H9 (cell line): ENCODE measurements around the gene SMIM20. TPM values are rescaled to one million over a fixed set of nuclear protein-coding genes. Genes with fewer than 3 reads are reported as not detected.

Source experiments
- DNase-seq: peaks from one replicate; pipeline ENCODE4 v3.0.0-alpha.2; 2017
- H2AFZ ChIP-seq: one replicate; pipeline ENCODE4 v1.6.1; 2013; ENCODE audit warnings: mild to moderate bottlenecking, low read length, control low read depth, moderate library complexity
- H2AK5ac ChIP-seq: 2 replicates; pipeline ENCODE4 v1.6.1; 2013; ENCODE audit warnings: low read length, control low read depth, mixed read lengths; ENCODE audit not compliant: insufficient read length
- H2BK120ac ChIP-seq: one replicate; pipeline ENCODE4 v1.6.1; 2013; ENCODE audit warnings: low read depth, mild to moderate bottlenecking, low read length, control low read depth, inconsistent platforms; ENCODE audit not compliant: poor library complexity, severe bottlenecking
- H2BK12ac ChIP-seq: 2 replicates; pipeline ENCODE4 v1.6.1; 2013; ENCODE audit warnings: low read length, control low read depth, mixed read lengths, low read depth; ENCODE audit not compliant: insufficient read length
- H2BK15ac ChIP-seq: 2 replicates; pipeline ENCODE4 v1.6.1; 2013; ENCODE audit warnings: low read depth, low read length, control low read depth
- H2BK20ac ChIP-seq: one replicate; pipeline ENCODE4 v1.6.1; 2013; ENCODE audit warnings: low read depth, mild to moderate bottlenecking, low read length, control low read depth, inconsistent platforms; ENCODE audit not compliant: poor library complexity, severe bottlenecking
- H2BK5ac ChIP-seq: 2 replicates; pipeline ENCODE4 v1.6.1; 2013; ENCODE audit warnings: low read length, control low read depth, mixed read lengths; ENCODE audit not compliant: insufficient read length
- H3K14ac ChIP-seq: 2 replicates; pipeline ENCODE4 v1.6.1; 2013; ENCODE audit warnings: low read length, control low read depth; ENCODE audit not compliant: insufficient read depth
- H3K18ac ChIP-seq: 2 replicates; pipeline ENCODE4 v1.6.1; 2013; ENCODE audit warnings: low read depth, mild to moderate bottlenecking, mixed read lengths, low read length, control low read depth; ENCODE audit not compliant: insufficient read length
- H3K23ac ChIP-seq: 2 replicates; pipeline ENCODE4 v1.6.1; 2013; ENCODE audit warnings: low read length, control low read depth, mixed read lengths, low read depth; ENCODE audit not compliant: insufficient read length
- H3K23me2 ChIP-seq: 2 replicates; pipeline ENCODE4 v1.6.1; 2013; ENCODE audit warnings: low read depth, mild to moderate bottlenecking, mixed read lengths, low read length, control low read depth; ENCODE audit not compliant: insufficient read length, poor library complexity, severe bottlenecking
- H3K27ac ChIP-seq: 2 replicates; pipeline ENCODE4 v1.5.1; 2013; ENCODE audit warnings: low read length, control low read depth, mixed read lengths, low read depth; ENCODE audit not compliant: insufficient read length
- H3K27me3 ChIP-seq: 2 replicates; pipeline ENCODE4 v1.6.1; 2013; ENCODE audit warnings: low read length, control low read depth, inconsistent platforms; ENCODE audit not compliant: insufficient read depth
- H3K4ac ChIP-seq: 2 replicates; pipeline ENCODE4 v1.6.1; 2013; ENCODE audit warnings: low read depth, mild to moderate bottlenecking, control low read depth, inconsistent platforms, low read length, moderate library complexity
- H3K4me1 ChIP-seq: 2 replicates; pipeline ENCODE4 v1.6.1; 2013; ENCODE audit warnings: low read length, control low read depth, inconsistent platforms; ENCODE audit not compliant: insufficient read depth
- H3K4me2 ChIP-seq: 2 replicates; pipeline ENCODE4 v1.6.1; 2013; ENCODE audit warnings: low read length, control low read depth, mixed read lengths; ENCODE audit not compliant: insufficient read length, insufficient read depth
- H3K56ac ChIP-seq: 2 replicates; pipeline ENCODE4 v1.6.1; 2013; ENCODE audit warnings: low read depth, mild to moderate bottlenecking, mixed read lengths, low read length, control low read depth; ENCODE audit not compliant: insufficient read length
- H3K79me1 ChIP-seq: 2 replicates; pipeline ENCODE4 v1.6.1; 2013; ENCODE audit warnings: low read depth, mild to moderate bottlenecking, moderate library complexity, low read length, control low read depth, inconsistent platforms; ENCODE audit not compliant: insufficient read depth, poor library complexity, severe bottlenecking
- H3K79me2 ChIP-seq: 2 replicates; pipeline ENCODE4 v1.6.1; 2013; ENCODE audit warnings: low read length, control low read depth, inconsistent platforms; ENCODE audit not compliant: insufficient read depth
- H3K9ac ChIP-seq: 2 replicates; pipeline ENCODE4 v1.6.1; 2013; ENCODE audit warnings: low read length, control low read depth, mixed read lengths; ENCODE audit not compliant: insufficient read length; ENCODE audit errors: extremely low read depth
- H3K9me3 ChIP-seq: one replicate; pipeline ENCODE4 v1.6.1; 2013; ENCODE audit warnings: low read depth, low read length, inconsistent platforms; ENCODE audit not compliant: control insufficient read depth
- H3T11ph ChIP-seq: one replicate; pipeline ENCODE4 v1.6.1; 2013; ENCODE audit warnings: mild to moderate bottlenecking, low read length, control low read depth, inconsistent platforms
- H4K20me1 ChIP-seq: one replicate; pipeline ENCODE4 v1.6.1; 2013; ENCODE audit not compliant: control insufficient read depth, insufficient read length, insufficient read depth
- H4K5ac ChIP-seq: 2 replicates; pipeline ENCODE4 v1.6.1; 2013; ENCODE audit warnings: low read depth, mild to moderate bottlenecking, mixed read lengths, low read length, control low read depth; ENCODE audit not compliant: insufficient read length
- H4K8ac ChIP-seq: replicated peaks from 2 replicates; pipeline ENCODE4 v1.6.1; 2013; ENCODE audit warnings: low read length, control low read depth, mixed read lengths, low read depth; ENCODE audit not compliant: insufficient read length
- H4K91ac ChIP-seq: 2 replicates; pipeline ENCODE4 v1.6.1; 2013; ENCODE audit warnings: low read depth, mild to moderate bottlenecking, moderate library complexity, mixed read lengths, low read length, control low read depth; ENCODE audit not compliant: insufficient read length
- H3K27ac Mint-ChIP-seq, 3 experiments: 2 replicates in 2 of 3; 3 replicates in 1 of 3; pipeline ENCODE4 v1.8.0; 2020 to 2021; ENCODE audit warnings: mixed read lengths in 3 of 3, mild to moderate bottlenecking in 1 of 3, moderate library complexity in 1 of 3
- H3K27me3 Mint-ChIP-seq: 2 replicates; pipeline ENCODE4 v1.8.0; 2021; ENCODE audit warnings: low read depth, mild to moderate bottlenecking, moderate library complexity, mixed read lengths
- H3K36me3 Mint-ChIP-seq, 3 experiments: 2 replicates in 2 of 3; 3 replicates in 1 of 3; pipeline ENCODE4 v1.8.0; 2020 to 2021; ENCODE audit warnings: low read depth in 3 of 3, mixed read lengths in 3 of 3; ENCODE audit not compliant: insufficient read depth in 1 of 3
- H3K4me1 Mint-ChIP-seq, 2 experiments: 2 replicates each; pipeline ENCODE4 v1.8.0; 2020; ENCODE audit warnings: mixed read lengths in 2 of 2
- H3K4me3 Mint-ChIP-seq, 2 experiments: 2 replicates in 1 of 2; 3 replicates in 1 of 2; pipeline ENCODE4 v1.8.0; 2020 to 2021; ENCODE audit warnings: mild to moderate bottlenecking in 2 of 2, mixed read lengths in 2 of 2, moderate library complexity in 1 of 2
- H3K9me3 Mint-ChIP-seq, 2 experiments: 2 replicates in 1 of 2; 3 replicates in 1 of 2; pipeline ENCODE4 v1.8.0; 2020; ENCODE audit warnings: mild to moderate bottlenecking in 2 of 2, mixed read lengths in 2 of 2, moderate library complexity in 1 of 2
- CTCF ChIP-seq: fragments of 200-600 bp; sonication (generic); conservative IDR thresholded peaks from 3 replicates; pipeline ENCODE4 v1.8.0; 2021; ENCODE audit warnings: antibody characterized with exemption, mild to moderate bottlenecking
- WGBS: extraction: QIAGEN DNeasy Blood & Tissue Kit; methylation state at CpG from one replicate; pipeline ENCODE4 v1.1.7; 2013; ENCODE audit warnings: missing lambda C conversion rate, low lambda C conversion rate, mixed read lengths; ENCODE audit not compliant: insufficient read length; ENCODE audit errors: extremely low coverage; 5-methylcytosine and 5-hydroxymethylcytosine counted together
- total RNA-seq: library from RNA; stranded (reverse); gene quantifications from 2 replicates; pipeline ENCODE4 v1.2.1, GENCODE V29; 2021

The SMIM20 gene
- total RNA-seq, 1 experiment from 2014 or later, result 40.2 TPM

- Mint-ChIP-seq H3K27me3 (peaks cover 6% of the 10 kb centered on the region; the same call in 1 of the 2 replicates), H3K36me3 (peaks cover 0 to 4% (median 0%) of the 10 kb centered on the region in 3 experiments; a peak in 2 of 7 replicates), H3K9me3 (peaks cover 0 to 1% of the 10 kb centered on the region in 2 experiments; a peak in 1 of 5 replicates), H3K4me3 (0 out of 5 replicates have a peak overlapping the region, but pooled peaks of 1 of the 2 experiments have one; percentile 21), H3K4me1 (peaks cover 21 to 22% of the 10 kb centered on the region in 2 experiments), H3K27ac (peak overlapping the region; percentile 69 to 94 (median 76); a peak in 5 of 7 replicates)
- H3K27me3 ChIP-seq, result no peaks in the 10 kb centered on the region
- no peak overlapping the region for H3T11ph ChIP-seq
- H3K79me1 ChIP-seq, result no peaks in the 10 kb centered on the region
- no peak overlapping the region for H2BK20ac ChIP-seq
- H3K18ac ChIP-seq, result no peak overlapping the region
- H3K23me2 ChIP-seq, result no peaks in the 10 kb centered on the region
- WGBS, result no CpG with 5 or more reads among the region's 12 CpGs
- no peak overlapping the region for H2BK15ac ChIP-seq
- H3K9me3 ChIP-seq, result no peaks in the 10 kb centered on the region
- H2BK5ac ChIP-seq, result no peak overlapping the region
- H3K79me2 ChIP-seq, result no peaks in the 10 kb centered on the region
- H3K14ac ChIP-seq, result no peak overlapping the region
- no peak overlapping the region for H2BK120ac ChIP-seq
- no peak overlapping the region for H2BK12ac ChIP-seq
- H4K91ac ChIP-seq, result no peak overlapping the region
- peak overlapping the region; percentile 91 for H2AFZ ChIP-seq
- H4K5ac ChIP-seq, result no peak overlapping the region
- H3K23ac ChIP-seq, result no peak overlapping the region
- H3K9ac ChIP-seq, result no peak overlapping the region
- H2AK5ac ChIP-seq, result no peak overlapping the region
- H4K8ac ChIP-seq, result no peak overlapping the region
- H3K4ac ChIP-seq, result no peak overlapping the region
- peaks cover 5% of the 10 kb centered on the region; the same call in 1 of the 2 replicates for H3K4me1 ChIP-seq
- H3K56ac ChIP-seq, result no peak overlapping the region
- no peak for TF ChIP-seq CTCF
- no peak for DNase-seq
- no peak overlapping the region for H3K4me2 ChIP-seq
- H3K27ac ChIP-seq, result no peak overlapping the region
- no peaks in the 10 kb centered on the region for H4K20me1 ChIP-seq
These were observed 63.6 kb downstream of the SMIM20 start for GRCh38 chr4:25977397-25978170.
